NCI-H226 (cell line): ENCODE results near the gene RPL38.

Experiments used
- DNase-seq: peaks from one replicate; pipeline ENCODE4 v3.0.0-alpha.2; 2015

RPL38 gene

DNA sequence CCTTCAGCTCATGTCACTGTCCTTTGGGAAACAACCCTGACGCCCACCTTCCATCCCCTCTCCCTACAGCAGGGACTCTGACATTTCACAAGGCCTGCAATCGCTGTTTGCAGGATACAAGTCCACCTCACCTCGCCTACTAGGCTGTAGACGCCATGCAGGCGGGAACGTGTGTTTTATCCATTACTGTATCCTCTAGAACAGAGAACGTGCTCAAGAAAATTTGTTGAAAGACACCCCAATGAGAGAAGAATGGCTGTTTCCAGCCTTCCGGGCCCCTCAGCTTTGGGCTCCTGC lies 8.4 kb downstream of the RPL38 start:
- no peak for DNase-seq

DNA sequence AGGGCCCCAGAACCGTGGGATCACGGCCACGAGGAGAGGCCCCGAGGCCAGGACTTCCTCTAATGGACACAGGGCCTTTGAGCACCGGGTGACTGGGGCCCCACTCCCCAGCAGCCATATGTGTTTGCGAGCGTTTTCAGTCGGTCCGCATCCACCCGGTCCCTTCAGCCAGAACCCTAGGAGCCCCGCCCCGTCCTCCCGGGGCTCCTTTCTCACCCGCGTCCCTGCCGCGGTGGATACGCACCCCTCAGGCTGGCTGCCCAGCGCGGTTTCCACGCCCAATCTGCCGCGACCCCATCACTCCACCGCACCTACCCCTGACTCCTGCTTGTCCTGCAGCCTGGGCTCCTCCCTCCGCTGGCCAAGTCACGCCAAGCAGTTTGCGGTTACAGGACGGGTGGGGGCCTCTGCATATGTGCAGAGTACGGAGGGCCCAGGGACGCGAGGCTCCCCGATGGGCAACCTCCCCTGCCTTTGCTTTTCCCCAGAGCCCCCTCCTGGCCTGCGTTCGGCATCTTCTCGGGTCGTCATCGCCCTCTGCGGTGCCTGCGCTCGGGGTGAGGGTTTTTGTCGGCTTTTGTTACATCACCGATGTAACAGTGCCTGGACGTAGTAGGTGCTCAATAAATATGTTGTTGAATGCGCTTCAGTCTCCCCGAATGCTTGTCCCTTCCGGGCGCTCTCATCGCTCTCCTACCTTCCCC lies 8.9 kb downstream of the RPL38 start:
- no peak for DNase-seq

GRCh38 chr17:74212913-74213791 lies 9.7 kb downstream of the RPL38 start, which contains the start of gene TTYH2:
Gene TTYH2, plus strand, starts transcription at chr17:74213571. Its CDS starts 17 bp downstream, at chr17:74213588.
- DNase-seq = peak; percentile 76

- DNase-seq = no peak
These were observed 10.4 kb downstream of the RPL38 start for GRCh38 chr17:74213861-74214391.

GRCh38 chr17:74214484-74215341 lies 11.2 kb downstream of the RPL38 start:
- DNase-seq = no peak

DNA sequence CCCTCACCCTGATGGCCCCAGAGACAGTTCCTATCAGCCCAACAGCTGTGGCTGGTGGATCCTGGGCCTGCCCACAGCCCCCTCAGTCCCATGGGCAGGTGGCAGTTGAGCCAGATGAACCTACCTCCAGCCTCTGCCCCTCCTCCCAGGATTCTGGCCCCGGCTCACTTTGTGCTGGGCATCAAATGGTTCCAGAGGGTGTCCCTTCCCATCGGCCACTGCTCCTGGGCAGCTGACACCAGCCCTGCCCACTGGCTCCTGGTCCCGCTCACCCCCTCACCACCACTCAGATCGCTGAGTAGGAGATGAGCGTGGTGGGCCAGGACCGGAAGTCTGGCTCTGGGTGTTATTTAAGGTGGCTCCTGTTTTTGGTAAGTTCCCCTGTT lies 11.9 kb downstream of the RPL38 start:
- DNase-seq = no peak

- DNase-seq = no peak
These were observed 13.0 kb downstream of the RPL38 start for GRCh38 chr17:74216505-74216904.

DNA sequence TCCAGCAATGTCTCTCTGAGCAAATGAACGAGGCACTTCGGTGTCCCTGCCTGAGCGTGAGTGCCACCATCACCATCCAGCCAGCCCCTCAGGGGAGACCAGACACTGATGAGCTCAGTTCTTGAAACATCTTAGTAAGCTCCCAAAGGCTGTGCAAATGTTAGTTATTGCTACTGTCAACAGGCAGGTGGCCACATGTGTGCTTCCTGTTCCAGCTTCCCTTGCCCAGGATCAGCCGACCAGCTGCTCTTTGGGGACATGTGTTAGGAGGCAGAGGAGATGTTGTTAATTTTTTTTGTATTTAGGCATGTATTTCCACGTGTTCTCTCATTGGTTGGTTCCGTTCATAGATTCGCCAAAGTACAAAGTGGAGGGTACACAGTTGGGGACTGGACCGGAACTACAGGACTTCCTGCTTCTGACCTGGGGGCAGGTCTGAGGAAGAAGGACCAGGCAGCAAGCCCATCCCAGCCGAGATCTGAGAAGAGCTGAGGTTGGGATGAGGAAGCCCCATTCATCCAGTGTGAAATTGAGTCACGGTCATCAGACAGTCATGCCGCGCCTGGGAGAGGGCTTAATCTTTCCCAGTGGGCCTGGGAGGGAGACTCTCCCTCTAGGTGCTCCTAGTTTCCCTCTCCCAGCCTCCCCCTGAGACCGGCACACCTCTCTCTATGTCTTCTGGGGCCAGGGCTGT lies 13.7 kb downstream of the RPL38 start:
- no peak for DNase-seq

- no peak for DNase-seq
These were observed 14.4 kb downstream of the RPL38 start for GRCh38 chr17:74217888-74218287.

GRCh38 chr17:74218436-74218835 lies 15.0 kb downstream of the RPL38 start:
- DNase-seq = no peak

DNA sequence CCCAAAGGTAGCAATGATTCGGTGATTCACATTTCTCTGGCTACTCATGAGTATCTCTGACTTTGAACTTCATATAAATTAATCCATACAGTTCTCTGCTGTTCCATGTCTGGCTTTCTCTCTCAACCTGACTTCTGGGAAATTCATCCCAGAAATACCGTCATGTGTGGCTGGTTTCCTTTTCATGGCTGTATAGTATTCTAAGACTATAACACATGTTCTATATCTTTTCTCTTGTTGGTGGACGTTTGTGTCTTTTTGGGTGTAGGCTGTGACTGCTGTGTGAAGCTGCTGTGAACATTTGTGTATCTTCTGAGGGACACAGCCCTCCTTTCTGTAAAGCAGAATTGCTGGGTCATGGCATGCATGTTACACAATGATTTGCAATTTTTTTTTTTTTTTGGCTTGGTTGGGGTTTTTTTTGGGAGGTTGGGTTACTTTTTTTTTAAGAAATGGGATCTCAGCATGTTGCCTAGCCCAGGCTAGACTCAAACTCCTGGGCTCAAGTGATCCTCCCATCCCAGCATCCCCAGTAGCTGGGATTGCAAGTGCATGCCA lies 16.2 kb downstream of the RPL38 start:
- DNase-seq = no peak

DNA sequence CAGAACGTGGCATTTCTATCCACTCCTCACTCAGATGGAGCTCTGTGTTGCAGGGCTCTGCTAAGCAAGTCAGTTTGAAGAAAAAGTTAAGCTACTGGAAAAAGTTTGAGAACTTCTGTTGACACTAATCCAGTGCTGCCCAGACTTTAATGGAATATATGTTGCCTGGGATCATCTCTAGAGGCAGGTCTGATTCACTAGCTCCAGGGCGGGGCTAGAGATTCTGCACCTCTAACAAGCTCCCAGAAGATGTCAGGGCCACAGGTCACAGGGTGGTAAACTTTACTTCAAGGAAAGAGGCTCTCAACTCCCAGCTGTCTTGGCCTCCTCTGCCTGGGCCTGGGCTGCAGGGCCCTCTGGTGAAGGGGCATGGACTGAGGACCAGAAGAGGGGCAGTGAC lies 16.7 kb downstream of the RPL38 start:
- no peak for DNase-seq

DNA sequence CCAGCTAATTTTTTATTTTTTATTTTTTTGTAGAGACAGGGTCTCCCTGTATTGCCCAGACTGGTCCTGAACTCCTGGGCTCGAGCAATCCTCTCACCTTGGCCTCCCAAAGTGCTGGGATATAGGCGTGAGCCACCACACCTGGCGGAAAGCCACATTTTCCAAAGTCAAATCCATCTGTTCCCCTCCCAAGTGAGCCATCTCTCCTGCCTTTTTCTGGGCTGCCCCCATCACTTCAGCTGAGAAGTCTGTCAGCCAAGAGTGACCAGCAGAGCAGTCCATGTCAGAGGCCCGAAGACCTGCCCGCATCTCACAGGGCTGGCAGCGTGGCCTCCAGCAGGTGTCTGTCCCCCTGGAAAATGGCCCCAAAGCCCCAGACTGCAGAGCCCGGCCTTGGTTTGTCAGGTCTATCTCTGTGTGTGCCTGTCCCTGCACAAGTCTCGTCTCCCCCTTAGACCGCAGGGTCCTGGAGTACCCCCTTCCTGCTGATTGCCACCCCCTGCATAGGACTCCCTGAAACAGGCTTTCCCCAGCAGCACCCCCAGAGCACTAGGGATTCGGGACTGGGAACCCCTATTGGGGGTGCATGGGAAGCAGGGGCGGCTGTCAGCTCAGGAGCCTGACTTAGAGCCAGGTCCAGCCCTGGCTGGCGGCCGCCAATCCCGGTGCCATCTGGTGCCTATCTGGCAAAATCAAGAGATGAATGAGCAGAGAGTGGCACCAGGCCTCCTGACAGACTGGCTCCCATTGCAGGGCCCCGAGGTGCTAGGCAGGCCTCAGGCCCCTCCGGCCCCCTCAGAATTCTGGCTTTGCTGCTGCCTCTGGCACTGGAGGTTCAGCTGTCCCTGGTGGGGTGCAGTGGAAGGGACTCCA lies 17.7 kb downstream of the RPL38 start:
- no peak for DNase-seq

DNA sequence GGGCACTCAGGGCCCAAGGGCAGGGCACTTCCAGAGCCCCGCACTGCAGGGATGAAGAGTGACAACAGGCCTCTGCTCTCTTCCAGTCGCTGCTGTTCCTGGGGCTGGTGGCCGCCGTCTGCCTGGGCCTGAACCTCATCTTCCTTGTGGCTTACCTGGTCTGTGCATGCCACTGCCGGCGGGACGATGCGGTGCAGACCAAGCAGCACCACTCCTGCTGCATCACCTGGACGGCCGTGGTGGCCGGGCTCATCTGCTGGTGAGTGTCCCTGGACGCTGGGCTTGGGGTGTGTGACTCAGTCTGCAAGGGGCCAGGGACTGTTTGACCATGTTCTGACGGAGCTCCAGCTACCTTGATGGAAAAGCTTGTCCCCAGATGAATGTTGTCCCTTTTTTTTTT lies 18.9 kb downstream of the RPL38 start:
- DNase-seq = no peak

DNA sequence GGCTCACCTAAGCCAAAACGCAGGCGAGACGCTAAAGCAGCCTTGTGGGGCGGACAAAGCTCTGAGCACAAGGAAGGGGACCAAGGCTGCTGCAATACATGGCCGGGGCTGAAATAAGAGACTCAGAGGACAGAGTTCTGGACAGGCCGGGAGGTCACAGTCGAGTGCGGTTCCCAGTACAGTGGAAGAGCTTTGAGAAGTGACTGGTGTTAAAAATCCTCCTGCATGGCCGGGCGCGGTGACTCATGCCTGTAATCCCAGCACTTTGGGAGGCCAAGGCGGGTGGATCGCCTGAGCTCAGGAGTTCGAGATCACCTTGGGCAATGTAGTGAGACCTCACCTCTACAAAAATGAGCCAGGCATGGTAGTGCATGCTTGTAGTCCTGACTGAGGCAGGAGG lies 20.4 kb downstream of the RPL38 start:
- no peak for DNase-seq

GRCh38 chr17:74224959-74225725 lies 21.7 kb downstream of the RPL38 start:
- no peak for DNase-seq

- DNase-seq = no peak
These were observed 22.8 kb downstream of the RPL38 start for GRCh38 chr17:74226252-74226651.

DNA sequence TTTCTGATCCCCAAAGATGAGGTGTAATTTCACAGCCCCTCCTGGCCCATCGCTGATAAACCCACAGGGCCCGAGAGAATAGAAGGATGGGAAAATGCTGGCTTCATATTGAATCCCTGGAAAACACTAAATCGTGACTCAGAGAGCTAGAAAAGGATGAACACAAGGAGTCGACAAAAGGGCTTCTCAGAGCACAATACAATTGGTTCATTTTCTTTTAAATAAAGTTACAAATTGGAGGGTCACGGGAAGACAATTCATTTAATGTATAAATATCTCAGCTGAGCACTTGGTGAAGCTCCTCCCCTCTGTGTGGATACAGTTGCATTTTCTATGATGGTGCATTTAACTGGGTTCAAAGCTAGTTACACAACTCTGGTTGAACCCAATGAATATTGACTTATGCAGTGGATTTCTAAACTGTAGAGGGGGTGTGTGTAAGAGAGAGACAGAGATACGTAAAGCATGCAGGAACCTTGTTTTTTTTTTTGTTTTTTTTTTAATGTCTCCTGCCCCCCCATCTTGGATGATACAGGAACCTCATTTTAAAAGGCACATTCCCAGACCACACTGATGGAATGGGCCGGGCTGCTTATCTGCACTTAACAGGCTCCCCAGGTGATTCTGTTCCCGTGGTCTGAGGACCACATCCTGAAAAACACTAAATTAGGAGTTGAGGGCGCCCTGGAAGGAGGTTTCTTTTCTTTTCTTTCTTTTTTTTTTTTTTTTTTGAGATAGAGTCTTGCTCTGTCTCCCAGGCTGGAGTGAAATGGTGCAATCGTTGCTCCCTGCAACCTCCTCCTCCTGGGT lies 24.0 kb downstream of the RPL38 start:
- DNase-seq = no peak

GRCh38 chr17:74228306-74228978 lies 25.0 kb downstream of the RPL38 start:
- no peak for DNase-seq
